Kidney tubule cell (primary cell): Measurements from ENCODE around the gene JMJD1C.
"Not testable (repeated sequence)": the region's sequence is repeated elsewhere in the genome, so short reads cannot be mapped to it uniquely, and the experiment has no call there.

Experiments
- DNase-seq: peaks from one replicate; pipeline ENCODE4 v3.0.0-alpha.2; 2018; ENCODE audit warnings: low spot score

Gene JMJD1C

DNA sequence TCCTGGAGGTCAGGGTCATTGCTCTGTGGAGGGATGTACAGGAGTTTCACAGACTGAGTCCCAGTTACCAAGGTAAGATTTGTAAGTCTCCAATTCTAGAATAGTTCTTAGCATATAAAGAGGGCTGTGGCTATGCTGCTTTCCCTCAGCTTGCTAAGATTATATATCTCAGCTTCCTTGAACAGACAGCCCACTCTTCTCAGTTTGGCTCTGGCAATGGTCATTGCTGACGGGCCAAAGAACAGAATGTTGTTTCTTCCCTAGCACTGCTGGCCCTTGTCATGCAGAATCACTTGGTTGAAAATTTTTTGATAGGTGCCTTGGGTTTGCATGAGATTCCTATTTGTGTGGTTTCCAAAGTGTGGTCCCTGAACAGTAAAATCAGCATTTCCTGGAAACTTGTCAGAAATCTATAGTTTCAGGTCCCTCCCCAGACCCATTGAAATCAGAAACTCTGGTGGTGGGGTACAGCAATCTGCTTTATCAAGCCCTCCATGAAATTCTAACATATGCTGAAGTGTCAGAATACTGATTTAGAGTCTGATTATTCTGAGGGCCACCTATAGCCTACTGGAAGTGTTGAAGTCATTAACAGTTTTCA lies 294.4 kb downstream of the JMJD1C start:
- DNase-seq, result no peak

DNA sequence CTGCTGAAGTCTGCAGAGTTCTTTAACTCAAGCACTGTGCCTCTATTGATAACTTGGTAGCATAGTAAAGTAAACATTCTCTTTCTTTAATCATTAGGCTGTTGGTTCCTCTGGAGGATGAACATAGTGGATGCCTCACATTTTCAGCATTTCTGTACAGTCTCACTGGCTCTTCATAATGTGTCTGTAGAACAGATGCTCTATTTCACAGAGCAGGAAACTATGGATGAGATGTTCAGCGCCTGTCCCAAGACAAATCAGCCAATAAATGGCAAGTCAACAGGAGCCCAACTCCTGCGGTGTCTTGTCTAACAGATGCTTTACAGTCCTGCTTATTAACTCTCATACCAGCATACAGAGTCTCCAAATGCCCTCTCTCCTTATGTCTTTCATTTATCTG lies 296.2 kb downstream of the JMJD1C start:
- DNase-seq, result no peak

DNA sequence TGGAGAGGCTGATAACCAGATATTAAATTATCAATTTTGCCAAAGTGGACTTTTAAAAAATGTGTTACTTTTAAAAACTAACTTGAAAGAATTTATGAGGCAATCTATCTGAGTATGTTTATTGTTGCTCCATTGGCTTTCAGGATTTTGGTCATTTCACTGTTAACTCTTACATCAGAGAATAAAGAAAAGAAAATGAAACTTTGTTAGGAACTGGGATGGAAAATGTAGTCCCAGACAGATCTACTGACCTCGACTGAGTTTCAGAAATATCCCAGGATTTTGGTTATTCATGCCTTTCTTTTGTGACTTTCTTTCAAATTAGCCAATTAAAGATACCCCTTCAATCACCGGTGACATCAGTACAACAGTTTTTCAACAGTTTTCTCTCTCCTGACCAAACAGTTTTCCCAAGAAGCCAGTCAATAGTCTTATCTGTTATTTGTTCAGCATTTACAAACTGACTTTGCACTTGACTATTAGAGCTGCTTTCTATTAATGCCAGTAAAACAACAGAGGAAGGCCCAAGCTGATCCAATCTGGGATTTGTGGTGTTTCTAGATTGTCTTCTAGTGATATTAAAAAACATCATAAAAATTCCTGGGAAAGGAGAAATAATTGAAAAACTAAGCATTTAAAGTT lies 296.8 kb downstream of the JMJD1C start:
- no peak for DNase-seq

DNA sequence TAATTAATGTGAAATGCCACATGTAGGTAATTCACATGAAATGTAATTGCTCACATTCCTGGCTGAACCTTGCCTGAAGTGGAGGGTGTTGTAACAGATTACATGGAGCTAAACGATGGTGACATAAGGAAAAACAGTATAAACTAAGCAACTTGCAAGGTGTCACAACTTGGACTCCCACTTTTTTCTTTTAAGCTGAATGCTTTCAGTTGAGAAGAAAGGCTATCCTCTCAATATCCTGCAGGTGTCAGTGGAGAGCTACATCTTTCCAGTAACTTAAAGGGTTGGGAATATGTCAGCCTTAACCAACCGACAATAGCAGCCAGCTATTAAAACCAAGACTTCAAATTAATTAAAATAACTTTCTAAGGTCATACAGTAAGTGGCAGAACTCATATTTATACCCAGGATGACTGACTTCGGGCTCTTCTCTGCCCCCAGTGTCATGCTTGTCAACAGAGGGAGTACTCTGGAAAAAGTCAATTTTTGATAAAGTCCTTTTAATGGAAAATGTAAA lies 299.0 kb downstream of the JMJD1C start:
- DNase-seq, result peak; percentile 75

DNA sequence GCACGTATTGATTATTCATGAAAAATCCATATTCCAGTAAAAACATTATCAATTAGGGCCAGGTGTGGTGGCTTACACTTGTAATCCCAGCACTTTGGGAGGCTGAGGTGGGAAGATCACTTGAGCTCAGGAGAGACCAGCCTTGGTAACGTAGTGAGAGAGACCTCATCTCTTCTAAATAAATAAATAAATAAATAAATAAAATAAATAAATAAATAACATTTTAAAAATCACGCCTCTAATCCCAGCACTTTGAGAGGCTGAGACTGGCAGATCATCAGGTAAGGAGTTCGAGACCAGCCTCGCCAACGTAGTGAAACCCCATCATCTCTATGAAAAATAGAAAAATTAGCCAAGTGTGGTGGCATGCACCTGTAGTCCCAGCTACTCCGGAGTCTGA lies 300.5 kb downstream of the JMJD1C start:
- no peak for DNase-seq

DNA sequence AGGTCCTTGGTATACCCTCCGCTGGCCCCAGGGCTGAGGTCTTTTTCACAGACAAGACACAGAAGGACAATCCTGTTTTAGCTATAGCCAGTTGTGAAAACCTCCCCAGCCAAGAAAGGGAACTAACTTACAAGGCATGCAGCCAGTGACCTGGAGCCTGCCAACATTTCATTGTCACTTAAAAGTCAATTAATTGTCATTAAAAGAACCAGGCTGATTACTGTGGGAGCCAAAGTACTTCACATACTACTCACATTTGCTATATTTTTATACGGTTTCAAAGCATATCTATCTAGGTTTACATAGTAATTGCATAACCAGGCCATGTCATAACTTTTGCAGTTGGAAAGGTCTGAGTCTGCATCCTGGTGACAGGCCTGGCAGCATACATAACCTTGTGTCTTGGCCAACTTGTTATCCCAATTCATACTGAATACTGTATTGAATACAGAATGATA lies 301.6 kb downstream of the JMJD1C start:
- no peak for DNase-seq

DNA sequence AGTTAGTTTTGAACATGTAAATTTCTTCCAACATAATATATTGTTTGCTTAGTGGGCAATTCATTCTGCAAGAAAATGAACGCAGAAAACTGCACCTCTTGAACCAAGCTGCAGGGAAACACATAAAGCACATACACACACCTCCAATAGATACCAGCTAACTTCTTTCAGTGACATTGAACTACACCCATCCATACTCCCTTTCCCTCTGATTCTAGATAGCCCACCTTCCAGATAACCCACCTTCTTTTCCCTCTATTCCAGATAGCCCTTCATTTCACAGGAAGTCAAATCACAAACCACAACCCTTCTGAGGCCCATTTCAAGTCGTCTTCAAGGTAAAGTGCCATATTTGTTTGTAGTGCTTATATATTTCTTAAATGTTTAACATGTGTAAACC lies 304.2 kb downstream of the JMJD1C start:
- DNase-seq, result no peak

DNA sequence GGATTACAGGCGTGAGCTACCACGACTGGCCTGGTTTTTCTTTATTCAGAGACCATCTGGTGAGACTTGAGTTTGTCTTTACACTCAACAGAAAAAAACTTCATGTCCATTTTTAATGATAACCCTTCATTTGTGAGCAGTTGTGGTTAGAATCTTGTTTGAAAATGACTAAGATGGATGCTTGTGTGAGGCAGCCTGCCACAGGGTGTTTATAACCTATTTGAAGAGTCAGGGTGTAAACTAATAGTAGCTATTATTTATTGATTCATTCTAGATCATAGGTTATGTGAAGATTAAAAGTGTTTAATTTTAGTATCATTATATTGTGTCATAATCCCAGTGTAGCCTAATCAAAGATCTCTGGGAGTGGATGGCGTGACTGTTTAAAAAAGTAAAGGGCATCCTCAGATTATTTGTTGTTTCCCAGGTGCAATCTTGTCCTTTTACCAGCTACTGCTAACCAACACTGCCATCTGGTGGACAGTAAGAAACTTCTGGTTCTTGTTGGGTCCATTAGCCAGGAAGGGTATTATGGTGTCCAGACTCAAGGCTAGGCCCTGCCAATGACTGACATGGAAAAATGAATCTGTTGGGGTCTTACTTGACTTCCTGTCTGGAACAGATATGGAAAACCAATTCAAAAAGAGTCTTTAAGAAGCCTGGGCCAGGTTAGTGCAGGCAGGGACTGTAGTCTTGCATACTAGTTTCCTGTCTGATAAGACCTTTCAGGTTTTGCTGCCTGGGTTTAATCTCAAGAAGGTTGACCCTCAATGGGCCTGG lies 307.7 kb downstream of the JMJD1C start:
- peak; percentile 86 for DNase-seq

DNA sequence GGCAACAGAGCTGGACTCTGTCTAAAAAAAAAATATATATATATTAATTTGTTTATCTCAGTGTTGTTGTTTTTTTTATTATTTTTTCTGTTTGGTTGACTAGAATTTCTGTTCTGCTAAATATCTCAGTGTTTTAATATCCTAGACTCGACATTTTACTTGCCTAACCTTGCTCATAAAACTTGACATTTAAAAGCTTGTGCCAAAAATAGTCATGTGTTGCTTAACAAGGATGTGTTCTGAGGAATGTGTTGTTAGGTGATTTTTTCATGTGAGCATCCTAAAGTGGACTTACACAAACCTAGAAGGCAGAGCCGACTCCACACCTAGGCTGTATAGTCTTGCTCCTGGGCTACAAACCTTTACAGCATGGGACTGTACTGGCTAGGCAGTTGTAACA lies 309.5 kb downstream of the JMJD1C start:
- DNase-seq, result no peak

DNA sequence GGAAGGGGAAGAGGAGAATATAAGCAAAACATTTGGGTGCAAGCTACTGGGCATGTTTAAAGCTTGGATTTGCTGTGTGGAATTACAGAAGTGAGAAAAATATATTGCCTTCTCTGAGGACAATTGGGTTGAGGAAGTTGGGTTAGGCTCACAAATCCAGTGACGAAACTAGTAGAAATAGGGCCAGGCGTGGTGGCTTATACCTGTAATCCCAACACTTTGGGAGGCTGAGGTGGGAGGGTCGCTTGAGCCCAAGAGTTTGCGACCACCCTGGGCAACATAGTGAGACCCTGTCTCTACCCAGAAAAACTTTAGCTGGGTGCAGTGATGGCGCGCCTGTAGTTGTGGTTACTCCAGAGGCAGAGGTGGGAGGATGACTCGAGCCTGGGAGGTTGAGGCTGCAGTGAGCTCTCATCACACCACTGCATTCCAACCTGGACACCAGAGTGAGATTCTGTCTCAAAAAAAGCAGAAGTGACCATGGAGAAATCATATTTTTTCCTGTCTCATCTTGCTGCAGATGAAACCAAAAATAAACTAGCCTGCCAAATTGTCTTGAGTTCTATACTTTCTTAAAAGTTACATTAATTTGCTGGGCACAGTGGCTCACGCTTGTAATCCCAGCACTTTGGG lies 310.3 kb downstream of the JMJD1C start:
- no peak for DNase-seq

DNA sequence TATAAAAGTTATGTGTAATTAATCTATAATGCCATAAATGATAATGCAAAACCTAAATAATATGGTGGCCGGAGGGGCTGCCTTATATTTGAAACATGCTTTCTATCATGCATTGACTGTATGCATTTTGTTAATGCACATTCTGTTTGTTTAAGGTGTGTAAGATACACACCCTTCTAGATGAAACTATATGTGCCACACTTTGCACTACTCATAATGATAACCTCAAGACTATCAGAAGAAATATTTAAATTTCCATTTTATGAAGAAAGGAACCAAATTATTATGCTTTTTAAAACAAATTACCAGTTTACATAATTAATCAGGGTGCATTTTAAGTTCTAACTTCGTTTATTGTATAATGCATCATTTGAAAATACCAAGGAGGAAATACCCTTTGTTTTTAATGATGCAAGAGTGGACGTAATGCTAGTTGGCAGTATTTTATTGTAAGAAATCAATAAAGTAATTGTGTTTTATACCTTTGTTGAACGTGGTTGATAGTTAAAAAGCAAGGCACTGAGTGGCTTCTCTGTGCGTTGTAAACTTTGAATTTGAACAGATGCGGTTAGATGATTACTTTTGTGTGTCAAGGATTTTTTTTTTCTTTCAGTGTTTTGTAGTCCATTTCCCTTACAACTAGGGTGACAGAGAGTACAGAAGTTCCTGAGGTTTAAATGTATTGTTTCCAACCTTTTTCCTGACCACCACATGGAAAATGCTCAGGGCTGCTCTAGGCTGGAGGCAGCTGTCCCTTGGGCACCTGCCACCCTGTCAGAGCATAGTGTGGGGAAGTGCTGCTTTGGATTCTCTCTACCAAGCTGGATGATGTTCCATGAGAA lies 311.0 kb downstream of the JMJD1C start:
- no peak for DNase-seq

DNA sequence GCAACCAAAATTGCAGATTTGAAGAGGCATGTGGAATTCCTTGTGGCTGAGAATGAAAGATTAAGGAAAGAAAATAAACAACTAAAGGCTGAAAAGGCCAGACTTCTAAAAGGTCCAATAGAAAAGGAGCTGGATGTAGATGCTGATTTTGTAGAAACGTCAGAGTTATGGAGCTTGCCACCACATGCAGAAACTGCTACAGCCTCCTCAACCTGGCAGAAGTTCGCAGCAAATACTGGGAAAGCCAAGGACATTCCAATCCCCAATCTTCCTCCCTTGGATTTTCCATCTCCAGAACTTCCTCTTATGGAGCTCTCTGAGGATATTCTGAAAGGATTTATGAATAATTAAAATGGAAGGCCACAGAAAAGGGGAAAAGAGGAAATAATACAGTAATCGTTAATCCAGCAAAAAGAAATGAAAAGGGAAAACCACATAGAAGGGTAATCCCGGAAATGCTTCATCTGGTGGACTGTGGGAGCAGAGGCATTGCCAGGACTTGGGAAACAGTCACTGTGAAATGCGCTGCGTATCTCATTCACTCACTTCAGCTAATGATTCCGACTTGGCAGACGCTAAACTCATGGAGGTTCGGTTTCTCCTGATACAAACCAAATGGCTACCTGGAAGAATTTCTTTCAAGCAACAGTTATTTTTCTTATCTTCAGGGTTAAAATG lies 311.8 kb downstream of the JMJD1C start:
- not testable (repeated sequence) for DNase-seq

DNA sequence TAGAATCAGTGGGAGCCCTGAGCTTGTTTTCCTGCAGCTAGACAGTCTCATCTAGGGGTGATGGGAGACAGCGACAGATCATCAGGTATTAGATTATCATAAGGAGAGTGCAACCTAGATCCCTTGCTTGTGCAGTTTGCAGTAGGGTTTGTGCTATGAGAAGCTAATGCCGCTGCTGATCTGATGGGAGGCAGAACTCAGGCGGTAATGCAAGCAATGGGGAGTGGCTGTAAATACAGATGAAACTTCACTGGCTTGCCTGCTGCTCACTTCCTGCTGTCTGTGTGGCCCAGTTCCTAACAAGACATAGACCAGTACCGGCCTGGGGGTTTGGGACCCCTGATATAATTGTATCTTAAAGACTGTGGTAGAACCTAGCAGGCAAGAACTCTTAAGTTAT lies 315.0 kb downstream of the JMJD1C start:
- DNase-seq, result no peak

DNA sequence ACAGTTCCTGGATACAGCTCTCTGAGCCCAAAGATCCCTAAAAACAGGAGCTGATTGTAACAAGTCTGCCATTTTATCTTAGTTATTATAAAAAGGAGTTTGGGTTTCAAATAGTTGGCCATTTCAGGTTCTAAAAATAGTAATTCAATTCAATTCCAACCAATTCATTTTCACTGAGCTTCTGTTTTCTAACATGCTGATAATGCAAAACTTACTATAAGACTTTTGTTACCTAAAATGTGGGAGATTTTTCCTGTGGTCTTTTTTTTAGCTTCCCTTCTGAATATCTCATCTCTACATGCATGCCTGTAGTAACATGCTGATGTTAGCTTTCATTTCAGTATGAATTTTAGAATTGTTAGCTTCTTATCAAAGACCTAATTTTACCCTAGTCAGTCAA lies 319.3 kb downstream of the JMJD1C start:
- no peak for DNase-seq

DNA sequence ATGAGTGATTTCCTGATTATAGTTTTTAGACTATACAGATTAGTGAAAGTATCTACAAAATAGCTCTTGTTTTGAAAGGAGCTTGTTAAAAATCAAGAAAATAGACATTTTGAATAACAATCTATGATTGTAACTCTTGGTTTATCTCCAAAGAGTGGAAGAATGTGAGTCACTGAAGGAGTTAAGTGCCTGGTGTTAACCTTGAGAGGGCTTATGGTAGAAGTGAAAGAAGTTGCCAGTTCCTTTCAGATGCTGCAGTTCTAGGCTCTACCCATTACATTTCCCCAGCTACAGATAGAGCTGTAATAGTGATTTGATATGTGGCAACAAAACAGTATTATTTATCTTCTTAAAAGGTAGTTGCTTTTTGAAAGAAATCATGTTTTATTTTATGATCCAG lies 320.0 kb downstream of the JMJD1C start:
- DNase-seq, result no peak

DNA sequence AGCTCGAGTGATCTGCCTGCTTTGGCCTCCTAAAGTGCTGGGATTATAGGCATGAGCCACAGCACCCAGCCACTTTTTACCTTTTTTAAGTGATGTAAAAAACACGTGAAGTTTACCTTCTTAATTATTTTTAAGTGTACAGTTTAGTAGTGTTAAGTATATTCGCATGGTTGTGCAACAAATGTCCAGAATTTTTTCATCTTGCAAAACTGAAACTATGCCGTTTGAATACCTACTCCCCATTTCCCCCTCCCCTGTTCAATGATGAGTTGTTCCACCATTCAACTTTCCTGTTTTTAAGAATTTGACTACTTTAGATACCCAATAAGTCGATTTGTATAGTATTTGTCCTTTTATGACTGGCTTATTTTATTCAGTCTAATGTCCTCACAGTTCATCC lies 321.8 kb downstream of the JMJD1C start:
- no peak for DNase-seq

DNA sequence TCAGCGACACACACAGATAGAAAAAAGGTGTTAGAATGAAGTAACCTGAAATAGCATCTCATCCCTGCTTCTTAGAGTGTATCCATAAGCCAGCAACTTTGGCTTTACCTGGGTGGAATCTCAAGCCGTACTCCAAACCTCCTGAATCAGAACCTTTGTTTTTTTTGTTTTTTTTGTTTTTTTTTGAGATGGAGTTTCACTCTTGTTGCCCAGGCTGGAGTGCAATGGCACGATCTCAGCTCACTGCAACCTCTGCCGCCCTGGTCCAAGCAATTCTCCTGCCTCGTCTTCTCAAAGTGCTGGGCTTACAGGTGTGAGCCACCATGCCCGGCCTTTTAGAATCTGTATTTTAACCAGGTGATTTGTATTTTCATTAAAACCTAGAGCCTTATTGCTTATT lies 323.6 kb downstream of the JMJD1C start:
- no peak for DNase-seq

DNA sequence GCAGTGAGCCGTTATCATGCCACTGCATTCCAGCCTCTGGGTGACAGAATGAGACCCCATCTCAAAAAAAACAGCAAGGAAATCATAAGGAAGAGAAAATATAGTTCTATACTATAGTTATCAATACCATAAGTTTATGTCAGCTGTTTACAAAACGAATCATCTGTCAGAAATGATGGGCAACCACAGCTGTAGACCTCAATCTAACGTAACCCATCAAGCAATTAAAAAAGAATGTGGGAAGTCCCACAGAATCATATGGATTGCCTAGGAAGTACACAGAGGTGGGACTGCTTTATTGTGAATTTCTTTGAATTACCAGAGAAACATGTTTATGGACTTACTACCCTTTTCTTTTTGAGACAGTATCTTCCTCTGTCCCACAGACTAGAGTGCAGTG lies 325.7 kb downstream of the JMJD1C start:
- no peak for DNase-seq

DNA sequence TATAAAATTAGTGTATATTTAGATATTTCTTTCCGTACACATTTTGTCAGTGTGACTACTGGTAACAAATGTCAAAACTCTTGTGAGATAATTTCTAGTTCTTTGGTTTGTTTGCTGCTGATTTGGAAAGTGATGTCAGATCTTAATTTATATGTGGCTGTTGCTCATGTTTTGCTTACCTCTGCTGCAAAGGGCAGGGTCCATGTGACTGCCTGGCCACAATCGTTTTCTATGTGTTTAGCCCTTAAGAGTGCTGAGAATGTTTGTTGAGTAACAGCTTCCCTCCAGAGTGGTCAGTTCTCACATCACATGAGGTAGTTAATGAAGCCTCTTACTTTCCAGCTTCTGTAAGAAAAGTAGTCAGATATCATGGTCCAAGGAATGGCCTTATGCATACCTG lies 328.5 kb downstream of the JMJD1C start:
- peak; percentile 51 for DNase-seq

DNA sequence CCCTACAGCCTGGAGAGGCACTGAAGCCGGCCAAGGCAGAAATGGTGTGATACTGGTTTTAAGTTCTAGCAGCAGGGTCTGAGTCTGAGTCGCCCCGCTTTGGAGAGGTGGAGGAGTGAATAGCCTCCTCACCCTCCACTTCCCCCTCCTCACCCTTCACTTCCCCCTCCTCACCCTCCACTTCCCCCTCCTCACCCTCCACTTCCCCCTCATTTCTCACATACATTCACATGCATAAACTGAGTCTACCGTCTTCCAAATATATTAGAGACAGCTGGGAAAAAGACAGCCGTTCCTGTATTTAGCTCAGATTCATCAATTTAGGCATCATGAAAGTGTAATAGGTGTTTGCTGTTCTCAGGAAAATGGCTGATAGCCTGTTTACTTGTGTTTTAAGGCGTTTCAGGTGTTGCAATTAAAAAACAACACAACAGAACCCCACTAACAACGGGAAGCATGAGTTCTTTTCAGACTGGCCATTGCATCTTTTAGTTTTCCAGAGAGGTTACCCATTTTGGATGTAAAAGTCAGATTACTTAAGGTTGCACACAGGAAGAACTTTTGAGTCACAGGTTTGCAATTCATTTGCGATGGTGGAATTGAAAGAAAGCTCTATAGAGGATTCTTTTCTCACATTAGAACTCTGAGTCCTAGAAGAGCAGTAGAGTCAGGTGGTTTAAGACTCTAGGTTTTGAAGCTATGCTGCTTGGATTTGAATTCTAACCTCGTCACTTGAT lies 331.8 kb downstream of the JMJD1C start:
- DNase-seq, result peak; percentile 51
